HCT116 (cell line): ENCODE data around the gene LRIG1. TPM values are rescaled to one million over a fixed set of nuclear protein-coding genes. Genes with fewer than 3 reads are reported as not detected.

Source experiments
- ATAC-seq: fragments of 200-7000 bp; cut with Tn5 transposase; 2 replicates; pipeline ENCODE4 v1.9.1; 2020; ENCODE audit warnings: mild to moderate bottlenecking, moderate library complexity
- BruUV-seq: library from RNA; stranded (reverse); fragments of 400-500 nt; replicated peaks from 2 replicates; lab custom pipeline; 2021; lab: Mats Ljungman, UMichigan
- CTCF ChIA-PET: fragments of 300-600 bp; sonication (Branson Sonifier 250); formaldehyde crosslinking; loops from one replicate; lab custom pipeline; 2021; ENCODE audit warnings: antibody characterized with exemption; lab: Charles Lee
- POLR2A ChIA-PET: fragments of 300-600, 350-600 bp; sonication (Branson Sonifier 250); formaldehyde crosslinking; loops from one replicate; lab custom pipeline; 2021; ENCODE audit warnings: antibody characterized with exemption; lab: Charles Lee
- RAD21 ChIA-PET, 2 experiments: fragments of 300-600 bp; sonication (Branson Sonifier 250); formaldehyde crosslinking; loops; one replicate each; lab custom pipeline; 2023; ENCODE audit warnings: low total read pairs in 2 of 2; ENCODE audit not compliant: uncharacterized antibody in 2 of 2, unreplicated experiment in 2 of 2, low non-redundant PET in 1 of 2; lab: Charles Lee
- DNase-seq: peaks from one replicate; pipeline ENCODE4 v3.0.0-alpha.2; 2010; ENCODE audit warnings: low read depth, low spot score
- H2AFZ ChIP-seq: fragments of 200-600 bp; shearing (Covaris generic), sonication (generic); 2 replicates; pipeline ENCODE4 v1.6.1; 2017; ENCODE audit warnings: low read depth, mixed run types, mixed read lengths, antibody characterized with exemption, low read length; ENCODE audit not compliant: poor library complexity, severe bottlenecking
- H3K27ac ChIP-seq: 2 replicates; pipeline ENCODE4 v1.5.1; 2012; ENCODE audit warnings: low read depth, low read length
- H3K27me3 ChIP-seq: fragments of 200-600 bp; sonication (generic); 2 replicates; pipeline ENCODE4 v1.6.1; 2016; ENCODE audit warnings: mixed run types, low read length, mixed read lengths; ENCODE audit not compliant: insufficient read depth
- H3K36me3 ChIP-seq, 2 experiments: fragments of 200-500 bp in 1 of 2; fragments of 200-600 bp in 1 of 2; sonication (Bioruptor generic) in 1 of 2; sonication (generic) in 1 of 2; 2 replicates each; pipeline versions ENCODE4 v1.5.1 to v1.6.1; 2014 to 2016; ENCODE audit warnings: low read length in 2 of 2, inconsistent platforms in 1 of 2, mixed read lengths in 1 of 2, mixed run types in 1 of 2; ENCODE audit not compliant: insufficient read depth in 2 of 2, control insufficient read depth in 1 of 2
- H3K4me1 ChIP-seq, 2 experiments: fragments of 200-600 bp in 1 of 2; sonication (generic) in 1 of 2; 2 replicates each; pipeline versions ENCODE4 v1.5.1 to v1.6.1; 2012 to 2017; ENCODE audit warnings: low read length in 2 of 2, inconsistent platforms in 1 of 2, mild to moderate bottlenecking in 1 of 2, mixed read lengths in 1 of 2, mixed run types in 1 of 2, moderate library complexity in 1 of 2; ENCODE audit not compliant: insufficient read depth in 2 of 2, control insufficient read depth in 1 of 2
- H3K4me2 ChIP-seq: fragments of 200-600 bp; sonication (generic); 2 replicates; pipeline ENCODE4 v1.6.1; 2017; ENCODE audit warnings: mixed run types, low read length, mixed read lengths
- H3K4me3 ChIP-seq, 2 experiments: fragments of 200-600 bp in 1 of 2; sonication (generic) in 1 of 2; replicated peaks in 1 of 2; 2 replicates each; pipeline ENCODE4 v1.5.1; 2011 to 2016; ENCODE audit warnings: low read length in 2 of 2, control low read depth in 1 of 2, low read depth in 1 of 2, mild to moderate bottlenecking in 1 of 2, mixed read lengths in 1 of 2, mixed run types in 1 of 2
- H3K79me2 ChIP-seq: fragments of 200-600 bp; sonication (generic); 2 replicates; pipeline ENCODE4 v1.6.1; 2017; ENCODE audit warnings: mild to moderate bottlenecking, mixed run types, low read length, moderate library complexity, mixed read lengths; ENCODE audit not compliant: insufficient read depth
- H3K9ac ChIP-seq: fragments of 200-600 bp; sonication (generic); 2 replicates; pipeline ENCODE4 v1.6.1; 2016; ENCODE audit warnings: low read length, mixed read lengths
- H3K9me2 ChIP-seq: fragments of 200-600 bp; sonication (generic), shearing (Covaris generic); 2 replicates; pipeline ENCODE4 v1.6.1; 2017; ENCODE audit warnings: mixed run types, mild to moderate bottlenecking, moderate library complexity; ENCODE audit not compliant: insufficient read depth
- H3K9me3 ChIP-seq, 2 experiments: fragments of 200-500 bp in 1 of 2; fragments of 200-600 bp in 1 of 2; sonication (Bioruptor generic) in 1 of 2; sonication (generic) in 1 of 2; 2 replicates each; pipeline ENCODE4 v1.6.1; 2014 to 2017; ENCODE audit warnings: low read length in 2 of 2, mixed read lengths in 2 of 2, inconsistent platforms in 1 of 2, low read depth in 1 of 2, mild to moderate bottlenecking in 1 of 2, mixed run types in 1 of 2, moderate library complexity in 1 of 2; ENCODE audit not compliant: control insufficient read depth in 1 of 2, insufficient read depth in 1 of 2
- H4K20me1 ChIP-seq: fragments of 200-600 bp; sonication (generic), shearing (Covaris generic); 2 replicates; pipeline ENCODE4 v1.6.1; 2017; ENCODE audit warnings: mixed run types, mild to moderate bottlenecking, moderate library complexity; ENCODE audit not compliant: insufficient read depth
- CEBPB ChIP-seq: IDR thresholded peaks from 2 replicates; pipeline ENCODE4 v1.6.1; 2012; ENCODE audit warnings: low read depth
- EZH2phosphoT487 ChIP-seq: fragments of 200-600 bp; IDR thresholded peaks from 2 replicates; pipeline ENCODE4 v1.6.1; 2018; ENCODE audit warnings: antibody characterized with exemption, borderline replicate concordance
- SIN3A ChIP-seq: IDR thresholded peaks from 2 replicates; pipeline ENCODE4 v1.6.1; 2012; ENCODE audit warnings: low read depth
- SP1 ChIP-seq: IDR thresholded peaks from 2 replicates; pipeline ENCODE4 v1.6.1; 2012; ENCODE audit warnings: low read depth
- ZFX ChIP-seq: fragments of 450-650 bp; IDR thresholded peaks from 2 replicates; pipeline ENCODE4 v1.6.1; 2017
- intact Hi-C: fragments of 100-400 bp; cut with micrococcal nuclease; formaldehyde crosslinking; loops from 2 replicates; pipeline ENCODE4 v1.10.0; 2022
- total RNA-seq: library from RNA; stranded (reverse); gene quantifications from one replicate; pipeline ENCODE4 v1.2.1, GENCODE V29; 2021; ENCODE audit not compliant: unreplicated experiment

The LRIG1 gene
- total RNA-seq, 1 experiment from 2014 or later = 3.1 TPM

GRCh38 chr3:66494959-66495667, 5.7 kb downstream of the LRIG1 start:
- H3K27ac ChIP-seq = no peak overlapping the region
- BruUV-seq = no TSS peak
- POLR2A ChIA-PET = no interaction called here
- H3K4me1 ChIP-seq = no peaks in the 10 kb centered on the region
- no peaks in the 10 kb centered on the region for H4K20me1 ChIP-seq
- no peaks in the 10 kb centered on the region for H3K9me2 ChIP-seq
- H3K4me3 ChIP-seq = no peak overlapping the region
- intact Hi-C loops = no loop called here
- DNase-seq = no peak
- H3K9ac ChIP-seq = no peak overlapping the region
- CTCF ChIA-PET = no interaction called here
- no peak for TF ChIP-seq ZFX
- TF ChIP-seq SIN3A = no peak
- no peak for TF ChIP-seq SP1
- H3K36me3 ChIP-seq = no peaks in the 10 kb centered on the region
- H3K4me2 ChIP-seq = no peak overlapping the region
- H3K79me2 ChIP-seq = no peaks in the 10 kb centered on the region
- H2AFZ ChIP-seq = no peak overlapping the region
- RAD21 ChIA-PET = no interaction called here
- H3K27me3 ChIP-seq = peaks cover 33% of the 10 kb centered on the region
- H3K9me3 ChIP-seq = no peaks in the 10 kb centered on the region
- no peak for ATAC-seq

- H3K27ac ChIP-seq = no peak overlapping the region
- RAD21 ChIA-PET = no interaction called here
- CTCF ChIA-PET = no interaction called here
- no peak for TF ChIP-seq SIN3A
- no peak for TF ChIP-seq CEBPB
- no peak for TF ChIP-seq EZH2phosphoT487
- no peak for TF ChIP-seq SP1
- H3K9me3 ChIP-seq = no peaks in the 10 kb centered on the region
- H3K4me3 ChIP-seq = no peak overlapping the region
- intact Hi-C loops = no loop called here
- no peaks in the 10 kb centered on the region for H3K4me1 ChIP-seq
- ATAC-seq = no peak
- H3K9me2 ChIP-seq = no peaks in the 10 kb centered on the region
- no TSS peak for BruUV-seq
- H3K9ac ChIP-seq = no peak overlapping the region
- no peak for DNase-seq
- no peak overlapping the region for H3K4me2 ChIP-seq
- no peaks in the 10 kb centered on the region for H3K36me3 ChIP-seq
- no peaks in the 10 kb centered on the region for H3K79me2 ChIP-seq
- no peak overlapping the region for H2AFZ ChIP-seq
- POLR2A ChIA-PET = no interaction called here
- no peaks in the 10 kb centered on the region for H4K20me1 ChIP-seq
- peaks cover 33% of the 10 kb centered on the region for H3K27me3 ChIP-seq
These were observed 7.2 kb downstream of the LRIG1 start for GRCh38 chr3:66493458-66494099.
